ENCODE results near the gene GLTPD2. TPM values are rescaled to one million over a fixed set of nuclear protein-coding genes. Genes with fewer than 3 reads are reported as not detected.

The GLTPD2 gene
- total and polyA plus RNA-seq, 4 donors, result 0.34 to 0.41 TPM; not detected in 2

DNA sequence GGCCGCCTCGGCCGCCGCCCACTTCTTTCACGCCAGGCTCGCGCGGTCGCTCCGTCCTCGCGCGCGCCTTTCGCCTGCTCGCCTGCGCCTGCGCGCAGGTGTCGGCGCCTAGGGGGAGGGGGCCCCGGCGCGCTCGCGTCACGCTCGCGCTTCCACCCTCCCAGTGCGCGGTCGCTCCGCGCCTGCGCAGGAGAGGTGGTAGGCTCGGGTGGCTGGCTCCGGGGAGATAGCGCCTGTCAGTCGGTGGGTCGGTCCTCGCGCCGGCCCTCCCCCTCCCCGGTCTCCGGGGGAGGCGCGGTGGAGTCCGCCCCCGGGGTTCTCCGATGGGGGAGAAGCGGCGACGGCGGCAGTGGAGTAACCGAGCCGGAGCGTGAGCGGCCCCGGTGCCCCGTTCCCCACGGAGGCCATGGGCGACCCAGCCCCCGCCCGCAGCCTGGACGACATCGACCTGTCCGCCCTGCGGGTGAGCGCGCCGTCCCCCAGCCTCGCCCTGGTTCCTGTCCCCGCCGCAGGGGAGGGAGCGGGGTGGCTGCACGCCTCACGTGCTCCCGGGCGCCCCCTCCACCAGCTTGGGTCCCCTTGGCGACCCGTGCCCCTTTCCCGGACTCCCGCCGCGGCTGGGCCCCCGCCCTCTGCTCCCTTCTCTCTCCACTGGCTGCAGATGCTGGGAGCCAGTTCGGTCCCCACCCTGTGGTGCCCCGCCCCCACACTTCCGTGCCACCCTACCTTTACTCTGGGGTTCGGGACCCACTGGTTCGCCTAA, 44.6 kb downstream of the GLTPD2 start, which contains the start of gene MINK1:
TSS of gene MINK1 (plus strand) at position 163 of the 763 bp plus-strand sequence. CDS start at position 407, 244 bp downstream.
- H3K9me3 ChIP-seq (ENCODE audit: control insufficient read depth in 4 of 4, insufficient read depth in 3 of 4, low read length in 3 of 4), result no peaks in the 10 kb centered on the region
- H3K27ac ChIP-seq (ENCODE audit: low read depth in 1 of 2, low read length in 1 of 2), result peak within 1 kb of the TSS; percentile 79 to 84
- no peaks in the 10 kb centered on the region for H3K36me3 ChIP-seq (ENCODE audit: control insufficient read depth in 4 of 4, insufficient read depth in 4 of 4, low read length in 4 of 4)
- 1% methylated on average over 46 to 91 of the region's 91 CpGs for WGBS, 2 donors
- H3K27me3 ChIP-seq (ENCODE audit: control insufficient read depth in 3 of 3, insufficient read depth in 3 of 3, low read length in 2 of 3), result no peaks in the 10 kb centered on the region
- DNase-seq (peak; percentile 93 to 98 (median 94)), ATAC-seq (ENCODE audit: insufficient read depth, low FRiP score) (peak; percentile 97)
- H3K4me1 ChIP-seq (ENCODE audit: control insufficient read depth in 5 of 5, insufficient read depth in 5 of 5, low read length in 5 of 5), result peaks cover 5 to 38% (median 15%) of the 10 kb centered on the region in 5 donors
- H3K4me3 ChIP-seq, result peak within 1 kb of the TSS; percentile 72
- peak within 1 kb of the TSS; percentile 65 to 79 for H3K9ac ChIP-seq (ENCODE audit: insufficient read depth in 1 of 2, low read length in 2 of 2)
- no peak for TF ChIP-seq CTCF (IDR thresholded peaks at IDR 0.05; ENCODE audit: control extremely low read depth, extremely low read depth)

DNA sequence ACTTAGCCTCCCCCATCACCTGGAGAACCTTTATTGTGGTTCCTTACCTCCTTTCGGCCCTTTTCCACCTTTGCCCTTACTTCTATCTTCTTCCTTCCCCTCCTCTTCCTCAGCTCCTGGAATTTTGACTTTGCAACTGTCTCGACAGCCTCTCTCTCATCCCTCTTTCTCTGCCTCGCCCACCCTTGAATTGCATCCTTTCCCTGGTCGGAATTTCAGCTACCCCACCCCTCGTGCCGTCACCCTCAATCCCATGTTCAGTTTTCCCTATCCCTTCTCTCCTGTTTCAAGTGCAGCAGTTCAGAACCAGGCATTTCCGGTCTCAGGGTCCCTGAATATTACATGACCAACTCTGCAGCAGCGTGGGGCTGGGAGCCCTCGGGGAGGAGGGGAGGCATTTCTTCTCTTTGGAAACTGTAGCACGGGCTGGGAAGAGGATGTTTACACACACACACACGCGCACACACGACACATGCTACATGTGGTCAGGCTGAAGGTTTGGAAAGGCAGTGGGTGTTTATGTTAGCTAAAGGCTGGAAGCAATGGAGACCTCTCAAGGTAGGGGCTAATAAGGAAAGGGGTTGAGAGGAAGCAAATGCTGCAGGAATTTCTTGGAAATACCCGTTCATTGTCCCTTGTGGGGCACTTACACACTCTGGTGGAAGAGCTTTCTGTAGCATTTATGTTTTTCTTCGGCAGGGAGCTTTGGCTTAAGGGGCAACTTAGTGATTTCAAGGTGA, 45.3 kb downstream of the GLTPD2 start:
- H3K27me3 ChIP-seq (ENCODE audit: control insufficient read depth in 3 of 3, insufficient read depth in 3 of 3, low read length in 2 of 3), result no peaks in the 10 kb centered on the region
- H3K4me1 ChIP-seq (ENCODE audit: control insufficient read depth in 5 of 5, insufficient read depth in 5 of 5, low read length in 5 of 5), result peaks cover 8 to 42% (median 15%) of the 10 kb centered on the region in 5 donors
- no peaks in the 10 kb centered on the region for H3K36me3 ChIP-seq (ENCODE audit: control insufficient read depth in 4 of 4, insufficient read depth in 4 of 4, low read length in 4 of 4)
- H3K9me3 ChIP-seq (ENCODE audit: control insufficient read depth in 4 of 4, insufficient read depth in 3 of 4, low read length in 3 of 4), result no peaks in the 10 kb centered on the region
- no peak for TF ChIP-seq CTCF (IDR thresholded peaks at IDR 0.05; ENCODE audit: control extremely low read depth, extremely low read depth)
- WGBS, 2 donors, result 5 to 8% methylated on average over 15 of the region's 15 CpGs
- H3K9ac ChIP-seq (ENCODE audit: insufficient read depth in 1 of 2, low read length in 2 of 2), result peak overlapping the region; percentile 61 to 65
- H3K4me3 ChIP-seq, result peak overlapping the region; percentile 72
- peak overlapping the region; percentile 38 to 84 for H3K27ac ChIP-seq (ENCODE audit: low read depth in 1 of 2, low read length in 1 of 2)
- ATAC-seq (ENCODE audit: insufficient read depth, low FRiP score) (no peak), DNase-seq (peak; percentile 79 to 89 (median 86))

GRCh38 chr17:4834681-4835020, 45.9 kb downstream of the GLTPD2 start:
- TF ChIP-seq CTCF (IDR thresholded peaks at IDR 0.05; ENCODE audit: control extremely low read depth, extremely low read depth), result no peak
- H3K27me3 ChIP-seq (ENCODE audit: control insufficient read depth in 3 of 3, insufficient read depth in 3 of 3, low read length in 2 of 3), result no peaks in the 10 kb centered on the region
- 61 to 77% methylated on average over 4 of the region's 4 CpGs for WGBS, 2 donors
- no peaks in the 10 kb centered on the region for H3K9me3 ChIP-seq (ENCODE audit: control insufficient read depth in 4 of 4, insufficient read depth in 3 of 4, low read length in 3 of 4)
- ATAC-seq (ENCODE audit: insufficient read depth, low FRiP score) (no peak), DNase-seq (no peak)
- H3K9ac ChIP-seq (ENCODE audit: insufficient read depth in 1 of 2, low read length in 2 of 2), result peak overlapping the region in 1 of 2 donors; percentile 61
- no peak overlapping the region for H3K4me3 ChIP-seq
- H3K36me3 ChIP-seq (ENCODE audit: control insufficient read depth in 4 of 4, insufficient read depth in 4 of 4, low read length in 4 of 4), result no peaks in the 10 kb centered on the region
- H3K27ac ChIP-seq (ENCODE audit: low read depth in 1 of 2, low read length in 1 of 2), result peak overlapping the region in 1 of 2 donors; percentile 84
- peaks cover 10 to 42% (median 15%) of the 10 kb centered on the region in 5 donors for H3K4me1 ChIP-seq (ENCODE audit: control insufficient read depth in 5 of 5, insufficient read depth in 5 of 5, low read length in 5 of 5)
